ENCODE results near the gene OXT. TPM values are rescaled to one million over a fixed set of nuclear protein-coding genes. Genes with fewer than 3 reads are reported as not detected.

Gene OXT
- total and polyA plus RNA-seq, 11 donors = 0.67 TPM; not detected in 10

DNA sequence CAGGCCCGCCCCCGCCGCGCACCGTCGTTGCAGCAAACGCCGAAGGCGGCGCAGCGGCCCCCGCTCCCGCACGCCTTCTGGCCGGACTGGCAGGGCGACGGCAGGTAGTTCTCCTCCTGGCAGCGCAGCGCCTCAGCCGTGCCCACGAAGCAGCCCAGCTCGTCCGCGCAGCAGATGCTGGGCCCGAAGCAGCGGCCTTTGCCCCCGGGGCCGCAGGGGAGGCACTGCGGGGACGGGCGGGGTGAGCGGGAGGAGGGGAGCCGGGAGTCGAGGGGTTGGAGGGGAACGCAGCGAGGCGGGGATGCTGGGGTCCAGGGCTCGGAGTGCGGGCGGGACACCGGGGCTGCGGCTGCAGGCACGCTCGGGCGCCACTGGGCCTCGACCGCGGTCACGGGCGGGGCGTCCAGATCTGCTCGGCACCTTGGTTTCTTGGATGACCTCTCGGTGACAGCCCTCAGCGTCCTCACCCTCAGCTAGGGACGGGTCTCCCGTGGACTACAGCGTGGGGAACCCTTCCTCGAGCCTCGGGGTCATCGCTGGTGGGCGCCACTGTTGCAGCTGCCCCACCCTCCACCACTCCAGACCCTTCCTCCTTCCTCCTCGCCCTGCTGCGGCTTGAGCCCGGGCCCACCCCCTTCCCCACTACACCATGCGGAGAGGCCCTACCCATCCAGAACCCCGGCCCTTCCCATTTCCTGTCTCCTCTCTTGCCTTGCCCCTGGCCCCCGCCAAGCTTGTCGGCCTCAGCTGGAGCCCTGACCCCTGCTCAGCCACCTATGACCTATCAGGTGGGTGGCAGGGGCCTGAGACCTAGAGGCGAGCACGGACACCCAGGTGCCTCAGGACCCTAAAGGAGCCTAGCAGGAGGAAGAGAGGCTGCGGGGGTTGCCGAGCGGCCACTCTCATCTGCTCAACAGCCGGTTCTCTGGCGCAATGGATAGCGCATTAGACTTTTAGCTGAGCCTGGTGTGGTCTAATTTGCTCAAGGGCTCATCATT, 11.8 kb downstream of the OXT start:
- H3K4me1 ChIP-seq = peaks cover 0 to 23% (median 11%) of the 10 kb centered on the region in 12 donors
- DNase-seq = peak in 1 of 5 donors; percentile 44
- TF ChIP-seq POLR2A (IDR thresholded peaks at IDR 0.05) = no peak
- TF ChIP-seq, protein P1, sequence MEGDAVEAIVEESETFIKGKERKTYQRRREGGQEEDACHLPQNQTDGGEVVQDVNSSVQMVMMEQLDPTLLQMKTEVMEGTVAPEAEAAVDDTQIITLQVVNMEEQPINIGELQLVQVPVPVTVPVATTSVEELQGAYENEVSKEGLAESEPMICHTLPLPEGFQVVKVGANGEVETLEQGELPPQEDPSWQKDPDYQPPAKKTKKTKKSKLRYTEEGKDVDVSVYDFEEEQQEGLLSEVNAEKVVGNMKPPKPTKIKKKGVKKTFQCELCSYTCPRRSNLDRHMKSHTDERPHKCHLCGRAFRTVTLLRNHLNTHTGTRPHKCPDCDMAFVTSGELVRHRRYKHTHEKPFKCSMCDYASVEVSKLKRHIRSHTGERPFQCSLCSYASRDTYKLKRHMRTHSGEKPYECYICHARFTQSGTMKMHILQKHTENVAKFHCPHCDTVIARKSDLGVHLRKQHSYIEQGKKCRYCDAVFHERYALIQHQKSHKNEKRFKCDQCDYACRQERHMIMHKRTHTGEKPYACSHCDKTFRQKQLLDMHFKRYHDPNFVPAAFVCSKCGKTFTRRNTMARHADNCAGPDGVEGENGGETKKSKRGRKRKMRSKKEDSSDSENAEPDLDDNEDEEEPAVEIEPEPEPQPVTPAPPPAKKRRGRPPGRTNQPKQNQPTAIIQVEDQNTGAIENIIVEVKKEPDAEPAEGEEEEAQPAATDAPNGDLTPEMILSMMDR (IDR thresholded peaks at IDR 0.05) = no peak
- H3K27me3 ChIP-seq = peaks cover 3 to 59% (median 14%) of the 10 kb centered on the region in 9 donors
- H3K4me3 ChIP-seq = peak overlapping the region in 10 of 12 donors; percentile 14 to 42 (median 32)
- H3K36me3 ChIP-seq = no peaks in the 10 kb centered on the region
- 15 to 44% (median 26%) methylated on average over 25 to 76 of the region's 76 CpGs for WGBS, 4 donors
- H3K9me3 ChIP-seq = no peaks in the 10 kb centered on the region
- intact Hi-C loops (cut with DNase I) = no loop called here
- H3K27ac ChIP-seq = no peak overlapping the region
- no peak for ATAC-seq

DNA sequence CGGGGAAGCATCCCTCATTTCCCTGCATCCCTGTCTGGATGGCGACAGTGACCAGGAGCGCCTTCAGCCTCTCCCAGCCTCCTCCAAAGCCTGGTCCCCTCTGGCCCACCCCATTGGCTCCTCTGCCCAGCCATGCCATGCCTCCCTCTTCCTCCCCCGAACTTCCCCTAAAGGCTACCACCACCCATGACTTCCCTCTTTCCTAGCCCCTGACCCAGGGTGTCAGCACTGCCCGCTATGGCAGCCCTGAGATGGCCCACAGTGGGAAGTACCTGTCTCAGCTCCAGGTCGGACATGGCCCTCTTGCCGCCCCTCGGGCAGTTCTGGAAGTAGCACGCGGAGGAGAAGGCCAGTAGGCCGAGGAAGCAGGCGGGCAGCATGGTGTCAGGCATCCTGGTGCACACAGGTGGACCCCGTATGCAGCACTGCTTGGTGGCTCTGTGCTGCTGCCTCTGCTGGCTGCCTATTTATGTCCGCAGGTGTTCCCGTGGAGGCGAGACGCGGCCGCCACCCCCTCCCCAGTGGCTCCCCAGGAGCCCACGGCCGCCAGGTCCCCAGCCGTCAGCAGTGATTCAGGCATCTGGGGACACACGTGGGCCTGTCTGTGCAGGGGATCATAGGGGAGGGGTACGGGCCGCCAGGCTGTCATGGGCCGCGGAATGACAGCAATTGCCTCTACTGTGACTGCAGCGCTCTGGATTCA, 13.0 kb downstream of the OXT start, which contains the start of gene AVP:
TSS of gene AVP (minus strand) at position 442 of the 703 bp plus-strand sequence. CDS start at position 392, 50 bp downstream.
- Histone ChIP-seq H3K4me1 (peaks cover 0 to 23% (median 11%) of the 10 kb centered on the region in 12 donors), H3K4me3 (no peak within 1 kb of the TSS), H3K9me3 (no peaks in the 10 kb centered on the region), H3K27ac (no peak within 1 kb of the TSS), H3K36me3 (no peaks in the 10 kb centered on the region), H3K27me3 (peaks cover 3 to 54% (median 14%) of the 10 kb centered on the region in 9 donors)
- WGBS, 4 donors = 82 to 91% (median 88%) methylated on average over 12 to 28 of the region's 28 CpGs
- TF ChIP-seq POLR2A (IDR thresholded peaks at IDR 0.05) = no peak
- TF ChIP-seq, protein P1 (IDR thresholded peaks at IDR 0.05) = no peak
- DNase-seq = no peak
- intact Hi-C loops (cut with DNase I) = no loop called here
- ATAC-seq = no peak

DNA sequence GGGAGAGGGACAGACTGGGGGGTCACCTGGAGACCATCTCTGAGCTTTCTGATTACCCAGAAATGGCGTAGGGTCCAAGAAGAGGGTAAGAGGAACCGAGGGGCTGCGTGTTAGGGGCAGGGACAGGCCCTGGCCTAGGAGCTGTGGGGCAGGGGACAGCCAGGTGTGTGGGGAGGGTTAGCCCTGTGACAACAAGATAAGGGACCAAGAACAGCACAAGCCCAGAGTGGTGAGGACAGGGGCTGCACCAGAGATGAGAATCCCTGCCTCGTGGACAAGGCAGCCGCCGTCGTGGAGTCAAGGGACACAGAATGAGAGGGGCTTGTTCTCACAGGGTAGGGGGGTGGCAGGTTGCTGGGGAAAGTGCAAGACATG, 13.6 kb downstream of the OXT start:
- DNase-seq (no peak), ATAC-seq (no peak)
- intact Hi-C loops (cut with DNase I) = no loop called here
- Histone ChIP-seq H3K9me3 (no peaks in the 10 kb centered on the region), H3K27ac (no peak overlapping the region), H3K36me3 (no peaks in the 10 kb centered on the region), H3K27me3 (peaks cover 3 to 54% (median 14%) of the 10 kb centered on the region in 9 donors), H3K4me3 (no peak overlapping the region), H3K4me1 (peaks cover 0 to 23% (median 11%) of the 10 kb centered on the region in 12 donors)
- no peak for TF ChIP-seq POLR2A (IDR thresholded peaks at IDR 0.05)
- TF ChIP-seq, protein P1 (IDR thresholded peaks at IDR 0.05) = no peak
- 89 to 97% (median 91%) methylated on average over 7 of the region's 7 CpGs for WGBS, 4 donors
